ENCODE data around the gene ATP1B2. TPM values are rescaled to one million over a fixed set of nuclear protein-coding genes. Genes with fewer than 3 reads are reported as not detected.
"Not testable (repeated sequence)": the region's sequence is repeated elsewhere in the genome, so short reads cannot be mapped to it uniquely, and the experiment has no call there.

Gene ATP1B2
- total and polyA plus RNA-seq, 9 of the 15 experiments (the other 6 are each of a cell fraction or from before 2014, with no cell fraction given) = 0.23 to 6.0 (median 0.99) TPM

DNA sequence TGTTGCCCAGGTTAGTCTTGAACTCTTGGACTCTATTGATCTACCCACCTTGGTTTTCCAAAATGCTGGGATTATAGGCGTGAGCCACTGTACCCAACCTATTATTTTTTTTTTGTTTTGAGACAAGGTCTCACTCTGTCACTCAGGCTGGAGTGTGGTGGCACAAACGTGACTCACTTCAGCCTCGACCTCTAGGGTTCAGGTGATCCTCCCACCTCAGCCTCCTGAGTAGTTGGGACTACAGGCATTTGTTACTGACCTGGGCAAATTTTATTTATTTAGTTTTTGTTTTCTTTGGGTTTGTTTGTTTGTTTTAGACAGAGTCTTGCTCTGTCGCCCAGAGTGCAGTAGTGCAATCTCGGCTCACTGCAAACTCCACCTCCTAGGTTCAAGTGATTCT, 27.1 kb upstream of the ATP1B2 start:
- no peak overlapping the region for H3K27ac ChIP-seq (ENCODE audit: extremely low read depth, low read depth, low read length)
- H3K9me1 ChIP-seq (ENCODE audit: control insufficient read depth, insufficient read depth, low read length) = no peaks in the 10 kb centered on the region
- H3K79me2 ChIP-seq (ENCODE audit: control insufficient read depth, insufficient read depth, low read length) = no peaks in the 10 kb centered on the region
- no peak overlapping the region for H3K4me3 ChIP-seq
- no peak for TF ChIP-seq TGIF2 (CRISPR knock-in tag; IDR thresholded peaks at IDR 0.05)
- no peak for TF ChIP-seq HDGF (IDR thresholded peaks at IDR 0.05)
- TF ChIP-seq XRCC5 (IDR thresholded peaks at IDR 0.05; ENCODE audit: low read depth, low read length) = no peak
- no peak for TF ChIP-seq STAT5B (CRISPR knock-in tag; IDR thresholded peaks at IDR 0.05)
- TF ChIP-seq MYBL2 (IDR thresholded peaks at IDR 0.05; ENCODE audit: low read depth) = no peak
- no peak for TF ChIP-seq MYBL2 (CRISPR knock-in tag; IDR thresholded peaks at IDR 0.05; ENCODE audit: borderline replicate concordance)
- TF ChIP-seq, protein P1, sequence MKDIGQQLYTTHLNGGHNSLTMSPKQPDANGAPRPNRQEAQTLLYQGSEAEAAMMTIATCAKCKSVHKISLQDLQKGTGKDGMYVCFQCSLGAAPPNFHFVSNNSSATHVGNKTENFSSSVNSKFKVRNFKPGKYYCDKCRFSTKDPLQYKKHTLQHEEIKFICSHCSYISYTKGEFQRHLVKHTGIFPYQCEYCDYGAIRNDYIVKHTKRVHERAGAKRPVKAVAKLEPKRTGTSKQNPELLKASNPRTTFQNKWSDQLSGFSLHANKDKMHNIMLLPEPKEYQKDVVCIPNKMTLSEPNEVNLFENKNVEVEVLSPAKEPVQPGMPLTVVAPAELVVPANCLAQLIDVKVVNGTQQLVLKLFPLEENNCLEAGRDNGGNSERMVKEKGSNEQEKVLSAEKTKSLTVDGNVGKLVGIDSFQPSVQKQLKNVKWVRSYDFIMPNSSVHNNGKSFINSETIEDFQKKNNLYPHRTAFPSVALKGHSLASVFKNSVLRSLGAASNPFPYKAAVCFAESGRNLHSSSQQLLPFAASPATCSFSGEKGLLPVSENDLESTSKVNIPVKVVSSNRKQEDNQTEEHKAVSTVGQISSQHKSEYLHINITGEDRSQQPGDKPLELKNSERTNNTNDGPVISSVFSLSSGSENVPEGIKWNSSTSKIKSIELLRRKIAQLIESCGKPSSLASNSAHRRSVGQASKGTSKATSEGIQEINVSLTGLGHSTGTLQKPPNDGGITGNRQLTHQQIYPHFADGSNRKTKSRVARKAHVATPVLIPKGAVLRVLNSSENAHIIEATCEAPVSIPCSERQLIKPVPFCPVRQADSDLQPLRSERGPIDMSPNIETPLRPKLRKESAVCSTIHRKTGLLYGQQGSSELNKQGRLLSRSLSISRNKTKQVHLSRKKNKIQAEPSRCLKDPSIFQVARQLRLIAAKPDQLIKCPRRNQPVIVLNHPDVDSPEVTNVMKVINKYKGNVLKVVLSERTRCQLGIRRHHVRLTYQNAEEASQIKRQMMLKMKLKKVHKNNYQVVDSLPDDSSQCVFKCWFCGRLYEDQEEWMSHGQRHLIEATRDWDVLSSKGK (CRISPR knock-in tag; IDR thresholded peaks at IDR 0.05) = no peak
- TF ChIP-seq BDP1 (IDR thresholded peaks at IDR 0.05; ENCODE audit: insufficient read depth, insufficient read length) = no peak
- TF ChIP-seq ZFP30 (CRISPR knock-in tag; IDR thresholded peaks at IDR 0.05; ENCODE audit: borderline replicate concordance) = no peak
- peaks cover 0 to 12% of the 10 kb centered on the region in 2 experiments; a peak in 4 of 5 replicates for H3K4me1 ChIP-seq (replicated peaks in 1 of 2; ENCODE audit: control insufficient read depth in 2 of 2, insufficient read depth in 2 of 2, low read length in 2 of 2)
- CTCF ChIA-PET (ENCODE audit: low intra/inter-chr PET ratio) = no interaction called here
- no peak overlapping the region for H3K9ac ChIP-seq (ENCODE audit: insufficient read depth in 1 of 2, low read depth in 2 of 2, low read length in 2 of 2)
- no peaks in the 10 kb centered on the region for H3K9me3 ChIP-seq (replicated peaks; ENCODE audit: control insufficient read depth, insufficient read depth, low read depth, low read length)
- intact Hi-C loops (cut with micrococcal nuclease) = no loop called here
- DNase-seq (ENCODE audit: extremely low read depth in 1 of 4, low spot score in 3 of 4) (no peak), ATAC-seq (no peak), FAIRE-seq (no peak)
- no peaks in the 10 kb centered on the region for H3K27me3 ChIP-seq (ENCODE audit: control insufficient read depth in 2 of 2, insufficient read depth in 2 of 2, low read length in 2 of 2)
- H3K4me2 ChIP-seq (ENCODE audit: insufficient read depth, low read length) = no peak overlapping the region
- H3K36me3 ChIP-seq (ENCODE audit: control insufficient read depth, insufficient read depth, low read length) = no peaks in the 10 kb centered on the region
- POLR2A ChIA-PET = interaction anchor here (0.7 to 1.5 kb wide), 2 partner anchors 9 to 62 kb away, joined by 4 read pairs; partner anchors contain the start of gene FXR2
- no peaks in the 10 kb centered on the region for H4K20me1 ChIP-seq (replicated peaks; ENCODE audit: control insufficient read depth, insufficient read depth, low read length)
- WGBS (ENCODE audit: insufficient coverage, low coverage, missing lambda C conversion rate) = 39% methylated on average over 5 of the region's 5 CpGs
- BruUV-seq (replicated peaks) = no TSS peak
- in situ Hi-C loops (cut with MboI) = no loop called here
- no peak overlapping the region for H2AFZ ChIP-seq (ENCODE audit: low read depth, low read length)

DNA sequence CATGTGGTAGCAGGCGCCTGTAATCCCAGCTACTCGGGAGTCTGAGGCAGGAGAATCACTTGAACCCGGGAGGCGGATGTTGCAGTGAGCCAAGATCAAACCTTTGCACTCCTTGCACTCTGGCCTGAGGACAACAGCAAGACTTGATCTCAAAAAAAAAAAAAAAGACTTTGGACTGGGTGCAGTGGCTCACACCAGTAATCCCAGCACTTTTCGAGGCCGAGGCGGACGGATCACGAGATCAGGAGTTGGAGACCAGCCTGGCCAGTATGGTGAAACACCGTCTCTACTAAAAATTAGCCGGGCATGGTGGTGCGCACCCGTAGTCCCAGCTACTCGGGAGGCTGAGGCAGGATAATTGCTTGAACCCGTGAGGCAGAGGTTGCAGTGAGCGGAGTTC, 25.0 kb upstream of the ATP1B2 start:
- CTCF ChIA-PET (ENCODE audit: low intra/inter-chr PET ratio); in situ Hi-C loops (cut with MboI): not testable (repeated sequence)
- POLR2A ChIA-PET = interaction anchor here (3.5 kb wide), 1 partner anchor 61 kb away, joined by 38 read pairs; the partner anchor contains the start of genes TP53 and WRAP53

More for the DNA sequence above, 25.0 kb upstream of the ATP1B2 start:
- H4K20me1 ChIP-seq (replicated peaks; ENCODE audit: control insufficient read depth, insufficient read depth, low read length); H2AFZ ChIP-seq (ENCODE audit: low read depth, low read length); H3K9ac ChIP-seq (ENCODE audit: insufficient read depth in 1 of 2, low read depth in 2 of 2, low read length in 2 of 2); H3K4me3 ChIP-seq; H3K27me3 ChIP-seq (ENCODE audit: control insufficient read depth in 2 of 2, insufficient read depth in 2 of 2, low read length in 2 of 2); H3K27ac ChIP-seq (ENCODE audit: extremely low read depth, low read depth, low read length); intact Hi-C loops (cut with micrococcal nuclease); H3K9me3 ChIP-seq (replicated peaks; ENCODE audit: control insufficient read depth, insufficient read depth, low read depth, low read length); DNase-seq (ENCODE audit: extremely low read depth in 1 of 4, low spot score in 3 of 4); ATAC-seq; H3K79me2 ChIP-seq (ENCODE audit: control insufficient read depth, insufficient read depth, low read length); H3K4me2 ChIP-seq (ENCODE audit: insufficient read depth, low read length); H3K36me3 ChIP-seq (ENCODE audit: control insufficient read depth, insufficient read depth, low read length); H3K9me1 ChIP-seq (ENCODE audit: control insufficient read depth, insufficient read depth, low read length); BruUV-seq (replicated peaks); FAIRE-seq: not testable (repeated sequence)
- H3K4me1 ChIP-seq (replicated peaks in 1 of 2; ENCODE audit: control insufficient read depth in 2 of 2, insufficient read depth in 2 of 2, low read length in 2 of 2) = peaks cover 0 to 17% of the 10 kb centered on the region in 2 experiments; a peak in 4 of 5 replicates
- 85% methylated on average over 4 of the region's 16 CpGs for WGBS (ENCODE audit: insufficient coverage, low coverage, missing lambda C conversion rate)
